Ammon's horn (tissue), 1 donor: Measurements from ENCODE around the gene LCP1.

ENCODE experiments used
- DNase-seq: peaks from one replicate; pipeline ENCODE4 v3.0.0-alpha.2; 2016; ENCODE audit warnings: low spot score

LCP1 gene

GRCh38 chr13:46127358-46128023 lies 54.5 kb downstream of the LCP1 start:
- no peak for DNase-seq

GRCh38 chr13:46126552-46127357 lies 55.2 kb downstream of the LCP1 start:
- peak; percentile 91 for DNase-seq

- no peak for DNase-seq
These were observed 55.9 kb downstream of the LCP1 start for GRCh38 chr13:46126056-46126455.

GRCh38 chr13:46124967-46125933 lies 56.7 kb downstream of the LCP1 start:
- DNase-seq: no peak

DNA sequence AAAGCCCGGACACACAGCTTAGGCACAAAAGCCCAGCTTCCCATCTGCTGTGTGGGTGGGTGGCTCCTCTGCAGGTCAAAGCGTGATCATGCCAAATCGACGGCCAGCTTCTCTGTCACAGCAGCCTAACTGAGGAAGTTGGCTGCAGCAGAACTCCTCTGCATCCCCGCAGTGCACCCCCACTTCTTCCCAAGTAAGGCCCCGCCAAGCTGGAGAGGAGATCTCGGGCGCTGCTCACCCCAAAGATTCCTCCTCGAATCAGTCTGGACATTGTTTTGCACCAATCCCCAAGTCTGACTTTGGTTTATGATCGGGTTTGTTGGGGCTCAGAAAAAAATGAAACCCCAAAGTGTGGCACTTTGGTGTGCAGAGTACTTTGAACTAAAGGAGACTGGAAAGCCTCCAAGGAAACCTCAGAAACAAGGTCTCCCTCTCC lies 57.4 kb downstream of the LCP1 start:
- DNase-seq: peak; percentile 47

DNA sequence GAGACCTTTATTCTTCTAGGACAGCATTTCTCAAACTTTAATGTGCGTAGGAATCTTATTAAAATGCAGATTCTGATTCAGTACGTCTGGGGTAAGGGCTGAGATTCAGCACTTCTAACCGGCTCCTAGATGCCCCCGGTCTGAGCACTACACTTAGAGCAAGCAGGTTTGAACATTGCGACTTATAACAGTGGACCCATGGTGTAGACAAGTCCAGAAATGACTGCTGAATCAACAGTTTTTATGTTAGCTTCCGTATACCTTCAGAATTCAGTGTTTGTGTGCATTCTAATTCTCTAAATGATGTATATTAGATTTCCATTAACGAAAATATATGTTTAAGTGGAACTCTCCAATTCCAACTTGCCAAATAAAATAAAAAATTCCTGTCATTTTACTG lies 59.7 kb downstream of the LCP1 start:
- DNase-seq: no peak

- DNase-seq: no peak
These were observed 60.3 kb downstream of the LCP1 start for GRCh38 chr13:46121597-46122163.

DNA sequence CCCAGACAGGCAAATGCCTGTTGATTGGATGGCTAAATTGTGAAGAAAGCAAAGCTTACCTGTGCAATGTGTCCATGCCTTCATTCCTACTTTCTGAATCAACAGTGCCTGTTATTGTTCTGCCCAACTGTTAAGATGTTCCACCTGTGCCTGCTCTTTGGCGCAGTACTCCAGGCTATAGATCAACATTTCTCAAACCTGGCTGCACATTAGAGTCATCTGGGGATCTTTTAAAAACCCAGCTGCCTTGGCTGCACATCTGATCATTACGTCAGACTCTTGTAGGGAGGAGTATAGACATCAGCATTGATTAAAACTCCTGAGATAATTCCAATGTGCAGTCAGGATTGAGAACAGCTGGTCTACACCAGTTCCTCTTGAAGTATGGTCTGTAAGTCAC lies 60.9 kb downstream of the LCP1 start:
- no peak for DNase-seq

GRCh38 chr13:46119883-46120614 lies 61.9 kb downstream of the LCP1 start:
- no peak for DNase-seq

- no peak for DNase-seq
These were observed 65.1 kb downstream of the LCP1 start for GRCh38 chr13:46116653-46117502.

DNA sequence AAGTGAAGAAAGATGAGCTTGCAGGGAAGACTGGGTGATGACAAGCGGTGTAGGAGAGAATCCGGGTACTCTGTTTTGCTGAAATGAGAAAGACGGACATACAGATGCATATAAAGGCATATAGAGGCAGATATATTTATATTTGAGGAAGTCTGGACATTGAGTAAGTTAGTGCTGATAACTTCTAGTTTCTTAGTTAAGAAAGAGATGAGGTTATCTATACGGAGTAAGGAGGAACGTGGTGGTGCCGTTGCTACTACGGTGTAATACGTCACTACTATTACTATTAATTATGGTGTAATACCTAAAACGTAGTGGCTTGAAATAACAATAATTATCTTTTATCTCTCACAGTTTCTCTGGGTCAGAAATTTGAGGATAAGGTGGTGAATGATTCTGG lies 67.4 kb downstream of the LCP1 start:
- no peak for DNase-seq

DNA sequence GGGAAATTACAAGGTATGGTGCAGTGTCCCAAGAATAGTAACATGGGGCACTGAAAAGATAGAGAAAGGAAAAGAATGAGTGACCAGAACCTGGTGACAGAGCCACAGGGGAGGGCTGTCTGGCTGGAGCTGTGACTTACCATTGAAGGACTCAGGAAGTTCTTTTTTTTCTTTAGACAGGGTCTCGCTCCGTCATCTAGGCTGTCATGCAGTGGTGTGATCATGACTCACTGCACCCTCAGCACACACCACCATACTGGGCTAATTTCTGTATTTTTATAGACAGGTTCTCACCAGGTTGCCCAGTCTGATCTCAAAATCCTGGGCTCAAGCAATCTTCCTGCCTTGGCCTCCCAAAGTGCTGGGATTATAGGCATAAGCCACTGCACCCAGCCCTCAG lies 68.4 kb downstream of the LCP1 start:
- no peak for DNase-seq

DNA sequence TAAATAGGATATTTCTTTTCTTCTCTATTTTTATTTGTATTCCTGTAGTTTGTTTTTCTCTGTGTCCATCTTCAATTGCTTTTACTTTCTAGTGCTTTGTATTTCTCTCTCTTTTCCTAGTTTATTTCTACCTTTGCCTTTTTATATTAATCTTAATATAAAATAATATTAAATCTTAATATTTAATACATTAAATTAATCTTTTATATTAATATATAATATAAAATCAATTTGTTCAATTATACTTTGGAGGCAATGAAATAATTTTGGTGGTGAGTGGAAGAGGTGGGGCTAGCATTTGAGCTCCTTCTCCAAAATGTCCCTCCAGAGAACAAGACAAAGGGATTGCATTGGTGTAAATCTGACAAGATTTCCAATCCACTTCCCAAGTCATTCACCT lies 70.8 kb downstream of the LCP1 start:
- no peak for DNase-seq

DNA sequence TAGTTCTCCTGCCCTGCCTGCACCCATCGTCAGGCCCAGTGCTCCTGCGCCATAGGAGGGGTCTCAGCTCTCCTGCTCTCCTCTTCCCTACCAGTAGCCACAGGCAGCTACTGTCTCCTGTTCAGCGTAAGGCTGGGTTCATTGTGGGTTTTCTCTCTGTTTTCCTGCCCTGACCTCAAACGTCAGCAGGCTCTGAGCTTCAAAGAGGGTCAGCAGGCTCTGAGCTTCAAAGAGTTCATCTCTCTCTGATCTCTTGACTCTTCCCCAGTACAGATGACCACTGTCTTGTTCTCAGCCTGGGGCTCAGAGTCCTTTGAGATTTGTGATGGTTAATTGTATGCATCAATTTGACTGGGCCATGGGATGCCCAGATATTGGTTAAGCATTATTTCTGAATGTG lies 72.5 kb downstream of the LCP1 start:
- no peak for DNase-seq

- no peak for DNase-seq
These were observed 75.1 kb downstream of the LCP1 start for GRCh38 chr13:46106839-46107371.

GRCh38 chr13:46104868-46105267 lies 77.1 kb downstream of the LCP1 start, which contains the start of gene CPB2:
CPB2 (minus strand) TSS chr13:46105033; CDS start chr13:46105009, 24 bp downstream.
- no peak for DNase-seq

DNA sequence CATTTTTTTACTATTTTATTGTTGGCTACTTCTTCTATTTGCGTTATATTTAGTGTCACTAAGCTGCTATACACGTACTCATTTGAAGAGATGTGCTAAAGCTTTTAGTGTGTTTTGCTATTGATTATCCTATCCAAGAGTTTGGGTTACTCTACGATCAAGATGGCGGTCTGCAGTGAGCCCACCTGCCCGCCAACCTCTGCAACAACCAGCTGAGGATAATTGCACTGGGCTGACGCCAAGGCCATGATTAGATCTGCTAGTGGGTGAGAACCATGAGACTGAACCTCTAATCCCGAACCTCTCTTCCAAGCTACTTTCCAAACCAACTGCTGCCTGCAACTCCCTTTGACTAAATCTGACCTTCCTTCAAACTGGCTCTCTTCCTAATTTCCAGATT lies 78.9 kb downstream of the LCP1 start:
- no peak for DNase-seq

GRCh38 chr13:46102255-46102605 lies 79.7 kb downstream of the LCP1 start:
- DNase-seq: no peak

DNA sequence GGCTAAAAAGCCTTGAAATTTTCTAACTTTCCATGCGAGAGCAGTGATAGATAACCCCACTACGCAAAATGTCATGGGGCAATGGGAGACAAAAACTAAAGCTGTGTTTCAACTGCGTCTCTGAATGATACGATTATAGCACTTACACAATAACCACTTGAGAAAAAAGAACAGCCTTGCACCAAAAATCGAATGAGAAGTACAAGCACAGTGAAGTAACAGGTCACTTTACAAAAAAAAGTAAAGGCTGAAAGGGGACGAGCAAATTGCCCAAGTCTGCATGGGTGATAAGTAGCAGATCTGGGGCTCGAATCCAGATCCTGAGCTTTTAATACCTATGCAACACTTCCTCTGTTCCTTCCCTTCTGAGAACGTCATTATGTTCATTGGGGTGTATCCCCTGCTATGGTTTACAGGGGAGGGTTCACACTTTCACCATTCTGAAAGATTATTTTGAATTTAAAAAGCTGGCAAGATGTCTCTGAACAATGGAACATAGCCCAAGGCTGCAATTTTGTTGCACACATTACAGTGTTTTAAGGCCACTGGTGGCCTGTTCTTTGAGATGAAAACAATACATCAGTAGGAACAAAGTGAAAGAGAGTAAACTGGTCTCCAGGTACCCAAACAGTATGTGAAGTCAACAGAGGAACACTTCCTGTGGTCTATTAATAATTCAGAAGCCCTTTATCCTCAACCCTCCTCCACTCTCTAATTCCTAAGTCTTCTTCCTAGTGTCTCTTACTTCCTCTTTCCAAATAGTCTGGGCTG lies 80.3 kb downstream of the LCP1 start:
- no peak for DNase-seq
